WTC11 (cell line): ENCODE measurements around the gene TP53BP1. TPM values are rescaled to one million over a fixed set of nuclear protein-coding genes. Genes with fewer than 3 reads are reported as not detected.

Experiments used
- ATAC-seq: fragments of 200-7000 bp; cut with Tn5 transposase; 2 replicates; pipeline ENCODE4 v1.10.0; 2021; ENCODE audit warnings: mild to moderate bottlenecking, moderate library complexity
- CTCF ChIA-PET: fragments of 300-600 bp; sonication (Branson Sonifier 250); formaldehyde crosslinking; loops from one replicate; lab custom pipeline; 2021; ENCODE audit warnings: antibody characterized with exemption; lab: Charles Lee
- POLR2A ChIA-PET: fragments of 350-600 bp; sonication (Branson Sonifier 250); formaldehyde crosslinking; loops from one replicate; lab custom pipeline; 2021; ENCODE audit warnings: antibody characterized with exemption; lab: Charles Lee
- DNase-seq: peaks from one replicate; pipeline ENCODE4 v3.0.0; 2021; ENCODE audit warnings: low spot score
- H3K27ac Mint-ChIP-seq: 2 replicates; pipeline ENCODE4 v1.8.0; 2021; ENCODE audit warnings: mixed read lengths
- H3K27me3 Mint-ChIP-seq: 2 replicates; pipeline ENCODE4 v1.8.0; 2021; ENCODE audit warnings: low read depth, mild to moderate bottlenecking, moderate library complexity, mixed read lengths
- H3K36me3 Mint-ChIP-seq: 2 replicates; pipeline ENCODE4 v1.8.0; 2021; ENCODE audit warnings: mixed read lengths
- H3K4me1 Mint-ChIP-seq: 2 replicates; pipeline ENCODE4 v1.8.0; 2022; ENCODE audit warnings: mixed read lengths
- H3K4me3 Mint-ChIP-seq: 2 replicates; pipeline ENCODE4 v1.8.0; 2021; ENCODE audit warnings: mild to moderate bottlenecking, moderate library complexity, mixed read lengths
- H3K9me3 Mint-ChIP-seq: 2 replicates; pipeline ENCODE4 v1.8.0; 2021; ENCODE audit warnings: mixed read lengths
- CREM ChIP-seq: sonication (generic); formaldehyde crosslinking; IDR thresholded peaks from 2 replicates; pipeline ENCODE4 v1.8.1; 2022; ENCODE audit warnings: mild to moderate bottlenecking, missing genetic modification reagents, moderate library complexity
- ETV6 ChIP-seq: sonication (generic); formaldehyde crosslinking; IDR thresholded peaks from 2 replicates; pipeline ENCODE4 v1.8.1; 2022; ENCODE audit warnings: mild to moderate bottlenecking, missing genetic modification reagents
- GABPB1 ChIP-seq: sonication (generic); formaldehyde crosslinking; IDR thresholded peaks from 2 replicates; pipeline ENCODE4 v1.8.1; 2023; ENCODE audit warnings: mild to moderate bottlenecking, missing genetic modification reagents
- NR1H2 ChIP-seq: sonication (generic); formaldehyde crosslinking; IDR thresholded peaks from 2 replicates; pipeline ENCODE4 v1.9.0; 2021; ENCODE audit warnings: mild to moderate bottlenecking, moderate library complexity, missing genetic modification reagents
- NR2C2 ChIP-seq: sonication (generic); formaldehyde crosslinking; IDR thresholded peaks from 2 replicates; pipeline ENCODE4 v1.8.0; 2022; ENCODE audit warnings: mild to moderate bottlenecking, missing genetic modification reagents
- PRRX2 ChIP-seq: fragments of 250-450 bp; sonication (Bioruptor Pico); IDR thresholded peaks from 2 replicates; pipeline ENCODE4 v1.8.0; 2021; ENCODE audit warnings: mild to moderate bottlenecking
- total RNA-seq: library from RNA; stranded (reverse); gene quantifications from 3 replicates; pipeline ENCODE4 v1.2.3, GENCODE V29; 2021
- TF ChIP-seq, protein P1 (sequence below): sonication (generic); formaldehyde crosslinking; IDR thresholded peaks from 2 replicates; pipeline ENCODE4 v1.8.1; 2022; ENCODE audit warnings: low read depth, mild to moderate bottlenecking, moderate library complexity, missing genetic modification reagents, borderline replicate concordance
- TF ChIP-seq, protein P2 (sequence below): sonication (generic); formaldehyde crosslinking; IDR thresholded peaks from 2 replicates; pipeline ENCODE4 v1.8.1; 2023; ENCODE audit warnings: mild to moderate bottlenecking, moderate library complexity, missing genetic modification reagents
- TF ChIP-seq, protein P3 (sequence below): fragments of 250-450 bp; sonication (Bioruptor Pico); IDR thresholded peaks from 2 replicates; pipeline ENCODE4 v1.9.0; 2021; ENCODE audit warnings: mild to moderate bottlenecking, borderline replicate concordance
- TF ChIP-seq, protein P4 (sequence below): sonication (generic); formaldehyde crosslinking; IDR thresholded peaks from 2 replicates; pipeline ENCODE4 v1.8.0; 2023; ENCODE audit warnings: mild to moderate bottlenecking, missing genetic modification reagents
- TF ChIP-seq, protein P5 (sequence below): sonication (generic); formaldehyde crosslinking; IDR thresholded peaks from 2 replicates; pipeline ENCODE4 v1.8.0; 2023; ENCODE audit warnings: missing genetic modification reagents
- TF ChIP-seq, protein P6 (sequence below): fragments of 250-450 bp; sonication (Bioruptor Pico); IDR thresholded peaks from 2 replicates; pipeline ENCODE4 v1.8.0; 2021; ENCODE audit warnings: mild to moderate bottlenecking

TP53BP1 gene
- total RNA-seq, 1 experiment from 2014 or later, result 67.1 TPM

GRCh38 chr15:43492673-43493601, at the start of gene TP53BP1 (continued):
- TF ChIP-seq, protein P1, sequence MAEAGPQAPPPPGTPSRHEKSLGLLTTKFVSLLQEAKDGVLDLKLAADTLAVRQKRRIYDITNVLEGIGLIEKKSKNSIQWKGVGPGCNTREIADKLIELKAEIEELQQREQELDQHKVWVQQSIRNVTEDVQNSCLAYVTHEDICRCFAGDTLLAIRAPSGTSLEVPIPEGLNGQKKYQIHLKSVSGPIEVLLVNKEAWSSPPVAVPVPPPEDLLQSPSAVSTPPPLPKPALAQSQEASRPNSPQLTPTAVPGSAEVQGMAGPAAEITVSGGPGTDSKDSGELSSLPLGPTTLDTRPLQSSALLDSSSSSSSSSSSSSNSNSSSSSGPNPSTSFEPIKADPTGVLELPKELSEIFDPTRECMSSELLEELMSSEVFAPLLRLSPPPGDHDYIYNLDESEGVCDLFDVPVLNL, result no peak
- TF ChIP-seq, protein P2, sequence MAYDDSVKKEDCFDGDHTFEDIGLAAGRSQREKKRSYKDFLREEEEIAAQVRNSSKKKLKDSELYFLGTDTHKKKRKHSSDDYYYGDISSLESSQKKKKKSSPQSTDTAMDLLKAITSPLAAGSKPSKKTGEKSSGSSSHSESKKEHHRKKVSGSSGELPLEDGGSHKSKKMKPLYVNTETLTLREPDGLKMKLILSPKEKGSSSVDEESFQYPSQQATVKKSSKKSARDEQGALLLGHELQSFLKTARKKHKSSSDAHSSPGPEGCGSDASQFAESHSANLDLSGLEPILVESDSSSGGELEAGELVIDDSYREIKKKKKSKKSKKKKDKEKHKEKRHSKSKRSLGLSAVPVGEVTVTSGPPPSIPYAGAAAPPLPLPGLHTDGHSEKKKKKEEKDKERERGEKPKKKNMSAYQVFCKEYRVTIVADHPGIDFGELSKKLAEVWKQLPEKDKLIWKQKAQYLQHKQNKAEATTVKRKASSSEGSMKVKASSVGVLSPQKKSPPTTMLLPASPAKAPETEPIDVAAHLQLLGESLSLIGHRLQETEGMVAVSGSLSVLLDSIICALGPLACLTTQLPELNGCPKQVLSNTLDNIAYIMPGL (CRISPR knock-in tag), result no peak
- TF ChIP-seq NR2C2 (CRISPR knock-in tag) (no peak), CREM (peak; percentile 91), PRRX2 (CRISPR knock-in tag) (no peak), NR1H2 (CRISPR knock-in tag) (no peak), ETV6 (0 out of 2 replicates have a peak, but pooled peaks have one; percentile 46)
- TF ChIP-seq, protein P3, sequence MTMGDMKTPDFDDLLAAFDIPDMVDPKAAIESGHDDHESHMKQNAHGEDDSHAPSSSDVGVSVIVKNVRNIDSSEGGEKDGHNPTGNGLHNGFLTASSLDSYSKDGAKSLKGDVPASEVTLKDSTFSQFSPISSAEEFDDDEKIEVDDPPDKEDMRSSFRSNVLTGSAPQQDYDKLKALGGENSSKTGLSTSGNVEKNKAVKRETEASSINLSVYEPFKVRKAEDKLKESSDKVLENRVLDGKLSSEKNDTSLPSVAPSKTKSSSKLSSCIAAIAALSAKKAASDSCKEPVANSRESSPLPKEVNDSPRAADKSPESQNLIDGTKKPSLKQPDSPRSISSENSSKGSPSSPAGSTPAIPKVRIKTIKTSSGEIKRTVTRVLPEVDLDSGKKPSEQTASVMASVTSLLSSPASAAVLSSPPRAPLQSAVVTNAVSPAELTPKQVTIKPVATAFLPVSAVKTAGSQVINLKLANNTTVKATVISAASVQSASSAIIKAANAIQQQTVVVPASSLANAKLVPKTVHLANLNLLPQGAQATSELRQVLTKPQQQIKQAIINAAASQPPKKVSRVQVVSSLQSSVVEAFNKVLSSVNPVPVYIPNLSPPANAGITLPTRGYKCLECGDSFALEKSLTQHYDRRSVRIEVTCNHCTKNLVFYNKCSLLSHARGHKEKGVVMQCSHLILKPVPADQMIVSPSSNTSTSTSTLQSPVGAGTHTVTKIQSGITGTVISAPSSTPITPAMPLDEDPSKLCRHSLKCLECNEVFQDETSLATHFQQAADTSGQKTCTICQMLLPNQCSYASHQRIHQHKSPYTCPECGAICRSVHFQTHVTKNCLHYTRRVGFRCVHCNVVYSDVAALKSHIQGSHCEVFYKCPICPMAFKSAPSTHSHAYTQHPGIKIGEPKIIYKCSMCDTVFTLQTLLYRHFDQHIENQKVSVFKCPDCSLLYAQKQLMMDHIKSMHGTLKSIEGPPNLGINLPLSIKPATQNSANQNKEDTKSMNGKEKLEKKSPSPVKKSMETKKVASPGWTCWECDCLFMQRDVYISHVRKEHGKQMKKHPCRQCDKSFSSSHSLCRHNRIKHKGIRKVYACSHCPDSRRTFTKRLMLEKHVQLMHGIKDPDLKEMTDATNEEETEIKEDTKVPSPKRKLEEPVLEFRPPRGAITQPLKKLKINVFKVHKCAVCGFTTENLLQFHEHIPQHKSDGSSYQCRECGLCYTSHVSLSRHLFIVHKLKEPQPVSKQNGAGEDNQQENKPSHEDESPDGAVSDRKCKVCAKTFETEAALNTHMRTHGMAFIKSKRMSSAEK (CRISPR knock-in tag), result no peak
- TF ChIP-seq, protein P4, sequence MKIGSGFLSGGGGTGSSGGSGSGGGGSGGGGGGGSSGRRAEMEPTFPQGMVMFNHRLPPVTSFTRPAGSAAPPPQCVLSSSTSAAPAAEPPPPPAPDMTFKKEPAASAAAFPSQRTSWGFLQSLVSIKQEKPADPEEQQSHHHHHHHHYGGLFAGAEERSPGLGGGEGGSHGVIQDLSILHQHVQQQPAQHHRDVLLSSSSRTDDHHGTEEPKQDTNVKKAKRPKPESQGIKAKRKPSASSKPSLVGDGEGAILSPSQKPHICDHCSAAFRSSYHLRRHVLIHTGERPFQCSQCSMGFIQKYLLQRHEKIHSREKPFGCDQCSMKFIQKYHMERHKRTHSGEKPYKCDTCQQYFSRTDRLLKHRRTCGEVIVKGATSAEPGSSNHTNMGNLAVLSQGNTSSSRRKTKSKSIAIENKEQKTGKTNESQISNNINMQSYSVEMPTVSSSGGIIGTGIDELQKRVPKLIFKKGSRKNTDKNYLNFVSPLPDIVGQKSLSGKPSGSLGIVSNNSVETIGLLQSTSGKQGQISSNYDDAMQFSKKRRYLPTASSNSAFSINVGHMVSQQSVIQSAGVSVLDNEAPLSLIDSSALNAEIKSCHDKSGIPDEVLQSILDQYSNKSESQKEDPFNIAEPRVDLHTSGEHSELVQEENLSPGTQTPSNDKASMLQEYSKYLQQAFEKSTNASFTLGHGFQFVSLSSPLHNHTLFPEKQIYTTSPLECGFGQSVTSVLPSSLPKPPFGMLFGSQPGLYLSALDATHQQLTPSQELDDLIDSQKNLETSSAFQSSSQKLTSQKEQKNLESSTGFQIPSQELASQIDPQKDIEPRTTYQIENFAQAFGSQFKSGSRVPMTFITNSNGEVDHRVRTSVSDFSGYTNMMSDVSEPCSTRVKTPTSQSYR, result no peak
- TF ChIP-seq, protein P5, sequence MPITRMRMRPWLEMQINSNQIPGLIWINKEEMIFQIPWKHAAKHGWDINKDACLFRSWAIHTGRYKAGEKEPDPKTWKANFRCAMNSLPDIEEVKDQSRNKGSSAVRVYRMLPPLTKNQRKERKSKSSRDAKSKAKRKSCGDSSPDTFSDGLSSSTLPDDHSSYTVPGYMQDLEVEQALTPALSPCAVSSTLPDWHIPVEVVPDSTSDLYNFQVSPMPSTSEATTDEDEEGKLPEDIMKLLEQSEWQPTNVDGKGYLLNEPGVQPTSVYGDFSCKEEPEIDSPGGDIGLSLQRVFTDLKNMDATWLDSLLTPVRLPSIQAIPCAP (CRISPR knock-in tag), result no peak

GRCh38 chr15:43541785-43542184, 48.8 kb upstream of the TP53BP1 start:
- no peak overlapping the region; the same call in 1 of the 2 replicates for H3K27ac Mint-ChIP-seq
- DNase-seq (no peak), ATAC-seq (no peak)
- peak; percentile 76 for TF ChIP-seq GABPB1 (CRISPR knock-in tag)
- TF ChIP-seq, protein P6, sequence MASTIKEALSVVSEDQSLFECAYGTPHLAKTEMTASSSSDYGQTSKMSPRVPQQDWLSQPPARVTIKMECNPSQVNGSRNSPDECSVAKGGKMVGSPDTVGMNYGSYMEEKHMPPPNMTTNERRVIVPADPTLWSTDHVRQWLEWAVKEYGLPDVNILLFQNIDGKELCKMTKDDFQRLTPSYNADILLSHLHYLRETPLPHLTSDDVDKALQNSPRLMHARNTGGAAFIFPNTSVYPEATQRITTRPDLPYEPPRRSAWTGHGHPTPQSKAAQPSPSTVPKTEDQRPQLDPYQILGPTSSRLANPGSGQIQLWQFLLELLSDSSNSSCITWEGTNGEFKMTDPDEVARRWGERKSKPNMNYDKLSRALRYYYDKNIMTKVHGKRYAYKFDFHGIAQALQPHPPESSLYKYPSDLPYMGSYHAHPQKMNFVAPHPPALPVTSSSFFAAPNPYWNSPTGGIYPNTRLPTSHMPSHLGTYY (CRISPR knock-in tag), result no peak
- POLR2A ChIA-PET, result no interaction called here
- peaks cover 10% of the 10 kb centered on the region for H3K9me3 Mint-ChIP-seq
- no peak overlapping the region for H3K4me3 Mint-ChIP-seq
- CTCF ChIA-PET, result interaction anchor here (0.7 to 2.1 kb wide), 4 partner anchors 13 to 800 kb away, joined by 3 to 5 read pairs (median 4); no protein-coding TSS in a partner anchor
- H3K27me3 Mint-ChIP-seq, result no peaks in the 10 kb centered on the region
- peaks cover 4% of the 10 kb centered on the region; the same call in 1 of the 2 replicates for H3K36me3 Mint-ChIP-seq
- no peaks in the 10 kb centered on the region for H3K4me1 Mint-ChIP-seq
